Measurements from ENCODE around the gene FZD7. TPM values are rescaled to one million over a fixed set of nuclear protein-coding genes. Genes with fewer than 3 reads are reported as not detected.

The FZD7 gene
- total RNA-seq, 1 experiment from 2014 or later: 302 TPM

GRCh38 chr2:202044777-202045176 is 11.1 kb downstream of the FZD7 start:
- no peaks in the 10 kb centered on the region for H4K20me1 ChIP-seq (ENCODE audit: control insufficient read depth, insufficient read depth, insufficient read length)
- H3K36me3 Mint-ChIP-seq (ENCODE audit: insufficient read depth in 1 of 3, low read depth in 3 of 3): peaks cover 0 to 18% (median 8%) of the 10 kb centered on the region in 3 experiments; a peak in 4 of 7 replicates
- no peaks in the 10 kb centered on the region for H3K79me1 ChIP-seq (ENCODE audit: insufficient read depth, low read depth, low read length, poor library complexity, severe bottlenecking)
- H2BK5ac ChIP-seq (ENCODE audit: insufficient read length, low read length): no peak overlapping the region
- no peaks in the 10 kb centered on the region for H3K9me3 ChIP-seq (ENCODE audit: control insufficient read depth, low read depth, low read length)
- H2BK120ac ChIP-seq (ENCODE audit: low read depth, low read length, poor library complexity, severe bottlenecking): no peak overlapping the region
- no peak overlapping the region for H2AK5ac ChIP-seq (ENCODE audit: insufficient read length, low read length)
- no peak overlapping the region for H3K14ac ChIP-seq (ENCODE audit: insufficient read depth, low read length)
- no peak overlapping the region for H4K5ac ChIP-seq (ENCODE audit: insufficient read length, low read depth, low read length)
- H3K79me2 ChIP-seq (ENCODE audit: insufficient read depth, low read length): no peaks in the 10 kb centered on the region
- H3K27me3 ChIP-seq (ENCODE audit: insufficient read depth, low read length): no peaks in the 10 kb centered on the region
- H3K9ac ChIP-seq (ENCODE audit: extremely low read depth, insufficient read length, low read length): no peak overlapping the region
- H3K27ac Mint-ChIP-seq: no peak overlapping the region
- no peak for TF ChIP-seq CTCF (conservative IDR thresholded peaks at IDR 0.05)
- H3K4me1 ChIP-seq (ENCODE audit: insufficient read depth, low read length): no peaks in the 10 kb centered on the region
- H4K8ac ChIP-seq (replicated peaks; ENCODE audit: insufficient read length, low read depth, low read length): no peak overlapping the region
- H3K9me3 Mint-ChIP-seq: no peaks in the 10 kb centered on the region
- H3K23ac ChIP-seq (ENCODE audit: insufficient read length, low read depth, low read length): no peak overlapping the region
- no peak overlapping the region for H3K56ac ChIP-seq (ENCODE audit: insufficient read length, low read depth, low read length)
- H3K27ac ChIP-seq (ENCODE audit: insufficient read length, low read depth, low read length): no peak overlapping the region
- no peak overlapping the region for H3T11ph ChIP-seq (ENCODE audit: low read length)
- H3K18ac ChIP-seq (ENCODE audit: insufficient read length, low read depth, low read length): no peak overlapping the region
- no peaks in the 10 kb centered on the region; the same call in none of the 2 replicates for H3K27me3 Mint-ChIP-seq (ENCODE audit: low read depth)
- H2AFZ ChIP-seq (ENCODE audit: low read length): no peak overlapping the region
- no peak overlapping the region for H3K4me3 Mint-ChIP-seq
- no peak overlapping the region for H4K91ac ChIP-seq (ENCODE audit: insufficient read length, low read depth, low read length)
- H3K4ac ChIP-seq (ENCODE audit: low read depth, low read length): no peak overlapping the region
- no peak overlapping the region for H2BK12ac ChIP-seq (ENCODE audit: insufficient read length, low read depth, low read length)
- no peak for DNase-seq
- H3K23me2 ChIP-seq (ENCODE audit: insufficient read length, low read depth, low read length, poor library complexity, severe bottlenecking): no peaks in the 10 kb centered on the region
- no peak overlapping the region for H3K4me2 ChIP-seq (ENCODE audit: insufficient read depth, insufficient read length, low read length)
- no peak overlapping the region for H2BK20ac ChIP-seq (ENCODE audit: low read depth, low read length, poor library complexity, severe bottlenecking)
- peaks cover 18 to 28% of the 10 kb centered on the region in 2 experiments for H3K4me1 Mint-ChIP-seq
- no peak overlapping the region for H2BK15ac ChIP-seq (ENCODE audit: low read depth, low read length)

All from H9 (cell line).